Measurements from ENCODE around the gene C10orf95. TPM values are rescaled to one million over a fixed set of nuclear protein-coding genes. Genes with fewer than 3 reads are reported as not detected.
"Not testable (repeated sequence)": the region's sequence is repeated elsewhere in the genome, so short reads cannot be mapped to it uniquely, and the experiment has no call there.

Gene C10orf95, protein sequence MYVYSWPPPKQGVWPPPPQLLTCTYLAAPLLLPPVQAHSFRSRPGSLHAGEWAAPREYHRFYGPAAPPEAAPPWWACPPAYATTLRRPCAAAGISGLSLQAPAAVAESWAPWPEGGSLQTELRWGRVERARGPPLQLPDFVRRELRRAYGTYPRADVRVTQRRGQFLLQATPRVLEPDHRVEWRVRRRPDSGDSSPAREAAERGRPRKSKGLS
- total RNA-seq (not detected), polyA plus RNA-seq (ENCODE audit: insufficient read depth in 1 of 8, insufficient read length in 8 of 8, low replicate concordance in 1 of 8) (under 1 TPM in 7 of 8 donors, not detected in 1; 0.14 to 0.41 (median 0.27) TPM)
- long read RNA-seq, donor 1, result 0 reads
- long read RNA-seq, donor 2, result 0 reads
- long read RNA-seq, donor 3, result 0 reads
- long read RNA-seq, donor 4, result 0 reads
- long read RNA-seq, donor 5, result 0 reads
- long read RNA-seq, donor 6, result 0 reads
- long read RNA-seq, donor 7, result 0 reads
- long read RNA-seq, donor 8, result 0 reads
- long read RNA-seq, donor 9, result 0 reads
- long read RNA-seq, donor 10, result 0 reads
- long read RNA-seq, donor 11, result 0 reads

DNA sequence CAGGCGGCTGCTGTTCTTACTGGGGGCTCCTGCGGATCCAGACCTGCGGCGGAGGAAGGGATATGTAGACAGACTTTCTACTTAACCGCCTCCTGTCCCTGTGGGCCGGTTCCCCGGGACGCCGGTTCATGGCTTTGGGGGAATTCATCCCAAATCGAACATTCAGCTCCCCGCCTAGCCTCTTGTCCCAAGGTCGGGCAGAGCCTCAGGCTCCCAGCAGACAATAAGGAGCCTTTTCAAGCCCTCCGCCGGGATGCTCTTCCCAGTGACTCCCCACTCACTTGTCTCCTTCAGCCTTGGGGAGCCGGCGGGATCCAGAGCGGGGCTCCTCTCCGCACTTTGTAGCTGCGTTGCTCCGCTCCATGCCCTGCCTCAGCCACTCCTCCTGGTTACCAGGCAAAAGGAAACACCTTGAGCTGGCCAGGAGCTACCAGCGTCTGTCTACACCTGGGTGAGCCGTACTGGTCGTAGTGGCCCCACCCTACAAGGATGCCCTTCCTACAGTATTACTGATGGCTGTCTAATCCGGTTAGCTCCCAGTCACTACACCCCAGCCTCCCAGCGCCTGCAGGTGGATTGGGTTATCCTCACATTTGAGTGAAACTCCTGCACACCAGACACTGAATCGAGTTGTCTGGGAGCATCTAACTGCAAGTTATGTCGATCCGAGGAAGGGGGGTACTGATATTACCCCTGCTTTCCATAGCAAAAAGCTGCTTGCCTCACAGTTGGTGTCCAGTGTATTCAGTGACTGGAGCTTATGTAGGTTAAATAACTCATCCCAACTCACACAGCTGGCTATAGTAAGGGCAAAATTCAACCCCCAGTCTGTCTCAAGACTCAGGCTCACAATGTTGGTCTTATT lies at the start of gene C10orf95:
Gene C10orf95, minus strand, starts transcription at position 439 of the 865 bp plus-strand sequence. CDS start 450 bp downstream, outside the sequence.
- Histone ChIP-seq H3K4me1 (ENCODE audit: control insufficient read depth, insufficient read depth, low read length) (peaks cover 26% of the 10 kb centered on the region), H3K27ac (ENCODE audit: low read length) (peak within 1 kb of the TSS; percentile 7), H3K27me3 (ENCODE audit: control insufficient read depth, insufficient read depth, low read length) (no peaks in the 10 kb centered on the region), H3K9me3 (replicated peaks; ENCODE audit: control insufficient read depth, low read depth, low read length) (no peaks in the 10 kb centered on the region), H3K4me3 (ENCODE audit: low read length) (peak within 1 kb of the TSS; percentile 72), H3K36me3 (ENCODE audit: control insufficient read depth, insufficient read depth, low read length) (no peaks in the 10 kb centered on the region)
- 13% methylated on average over 17 of the region's 28 CpGs for WGBS (ENCODE audit: insufficient coverage)
- DNase-seq, result no peak

DNA sequence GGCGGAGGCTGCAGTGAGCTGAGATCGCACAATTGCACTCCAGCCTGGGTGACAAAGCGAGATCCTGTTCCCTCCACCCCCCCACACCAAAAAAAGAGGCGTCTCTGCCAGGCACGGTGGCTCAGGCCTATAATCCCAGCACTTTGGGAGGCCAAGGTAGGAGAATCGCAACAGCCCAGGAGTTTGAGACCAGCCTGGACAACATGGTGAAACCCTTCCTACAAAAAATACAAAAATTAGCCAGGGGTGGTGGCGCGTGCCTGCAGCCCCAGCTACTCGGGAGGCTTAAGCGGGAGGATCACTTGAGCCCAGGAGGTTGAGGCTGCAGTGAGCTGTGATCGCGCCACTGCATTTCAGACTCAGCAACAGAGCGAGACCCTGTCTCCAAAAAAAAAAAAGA lies 49.3 kb upstream of the C10orf95 start:
- 80% methylated on average over 2 of the region's 13 CpGs for WGBS (ENCODE audit: insufficient coverage)

DNA sequence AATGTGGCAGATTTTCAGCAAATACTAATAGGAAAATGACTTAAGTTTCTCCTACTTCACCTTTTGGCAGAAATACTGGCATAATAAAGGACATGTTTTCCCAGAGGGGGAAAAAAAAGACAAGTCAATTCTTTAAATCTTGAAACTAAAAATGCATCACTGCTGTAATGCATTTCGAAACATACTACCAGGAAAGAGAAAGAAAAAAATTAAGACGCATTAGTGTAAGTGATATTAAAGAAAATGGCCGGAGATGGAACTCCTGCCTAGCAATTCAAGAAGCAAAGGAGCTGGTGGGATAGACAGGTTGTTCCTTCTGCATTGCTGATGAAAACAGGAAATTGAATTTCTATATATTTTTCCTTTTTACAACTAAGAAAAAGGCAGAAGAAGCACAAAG lies 48.0 kb upstream of the C10orf95 start:
- no CpG with 5 or more reads among the region's 3 CpGs for WGBS (ENCODE audit: insufficient coverage)

More for the DNA sequence above, 49.3 kb upstream of the C10orf95 start:
- peaks cover 27% of the 10 kb centered on the region for H3K4me1 ChIP-seq (ENCODE audit: control insufficient read depth, insufficient read depth, low read length)
- not testable (repeated sequence) for H3K9me3 ChIP-seq (replicated peaks; ENCODE audit: control insufficient read depth, low read depth, low read length); H3K4me3 ChIP-seq (ENCODE audit: low read length); H3K27me3 ChIP-seq (ENCODE audit: control insufficient read depth, insufficient read depth, low read length); H3K27ac ChIP-seq (ENCODE audit: low read length); H3K36me3 ChIP-seq (ENCODE audit: control insufficient read depth, insufficient read depth, low read length); DNase-seq

DNA sequence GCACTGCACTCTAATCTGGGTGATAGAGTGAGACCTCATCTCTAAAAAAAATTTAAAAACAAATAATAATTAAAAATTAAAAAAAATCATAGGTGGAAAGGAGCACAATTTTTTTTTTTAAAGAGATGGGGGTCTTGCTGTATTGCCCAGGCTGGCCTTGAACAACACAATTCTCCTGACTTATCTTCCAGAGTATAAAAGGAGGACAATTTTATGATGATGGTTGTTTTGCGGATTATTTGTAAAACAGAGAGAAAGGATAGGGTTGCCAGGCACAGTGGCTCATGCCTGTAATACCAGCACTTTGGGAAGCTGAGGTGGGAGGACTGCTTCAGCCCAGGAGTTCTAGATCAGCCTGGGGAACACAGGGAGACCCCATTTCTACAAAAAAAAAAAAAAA lies 46.2 kb upstream of the C10orf95 start:
- no peak overlapping the region for H3K4me3 ChIP-seq (ENCODE audit: low read length)
- H3K4me1 ChIP-seq (ENCODE audit: control insufficient read depth, insufficient read depth, low read length), result peaks cover 8% of the 10 kb centered on the region
- H3K27me3 ChIP-seq (ENCODE audit: control insufficient read depth, insufficient read depth, low read length), result no peaks in the 10 kb centered on the region
- no peak overlapping the region for H3K27ac ChIP-seq (ENCODE audit: low read length)
- no peak for DNase-seq
- H3K36me3 ChIP-seq (ENCODE audit: control insufficient read depth, insufficient read depth, low read length), result peaks cover 5% of the 10 kb centered on the region
- no CpG with 5 or more reads among the region's 1 CpG for WGBS (ENCODE audit: insufficient coverage)
- no peaks in the 10 kb centered on the region for H3K9me3 ChIP-seq (replicated peaks; ENCODE audit: control insufficient read depth, low read depth, low read length)

More for the DNA sequence above, 48.0 kb upstream of the C10orf95 start:
- Histone ChIP-seq H3K4me1 (ENCODE audit: control insufficient read depth, insufficient read depth, low read length) (peaks cover 13% of the 10 kb centered on the region), H3K36me3 (ENCODE audit: control insufficient read depth, insufficient read depth, low read length) (peaks cover 4% of the 10 kb centered on the region), H3K9me3 (replicated peaks; ENCODE audit: control insufficient read depth, low read depth, low read length) (no peaks in the 10 kb centered on the region), H3K27me3 (ENCODE audit: control insufficient read depth, insufficient read depth, low read length) (no peaks in the 10 kb centered on the region), H3K4me3 (ENCODE audit: low read length) (no peak overlapping the region), H3K27ac (ENCODE audit: low read length) (no peak overlapping the region)
- no peak for DNase-seq

DNA sequence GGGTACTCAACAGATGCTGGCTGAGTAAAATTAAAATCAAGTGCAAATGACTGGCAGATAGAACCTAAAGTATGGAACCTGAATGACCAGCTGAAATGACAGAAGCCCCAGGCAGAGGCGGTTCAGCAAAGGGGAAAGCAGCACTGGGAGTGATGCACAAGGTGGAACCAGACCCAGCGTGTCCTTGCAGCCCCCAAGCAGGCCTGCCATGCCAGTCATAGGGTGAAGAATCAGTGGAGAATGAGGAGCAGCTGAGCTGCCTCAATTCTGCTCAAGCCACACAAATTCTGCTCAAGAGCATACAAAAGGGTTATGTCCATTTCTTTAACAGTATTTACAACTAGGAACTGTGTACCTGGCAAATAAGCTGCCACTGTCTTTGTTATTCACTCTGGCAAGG lies 42.4 kb upstream of the C10orf95 start:
- Histone ChIP-seq H3K4me1 (ENCODE audit: control insufficient read depth, insufficient read depth, low read length) (no peaks in the 10 kb centered on the region), H3K27ac (ENCODE audit: low read length) (no peak overlapping the region), H3K4me3 (ENCODE audit: low read length) (no peak overlapping the region), H3K9me3 (replicated peaks; ENCODE audit: control insufficient read depth, low read depth, low read length) (no peaks in the 10 kb centered on the region), H3K27me3 (ENCODE audit: control insufficient read depth, insufficient read depth, low read length) (no peaks in the 10 kb centered on the region), H3K36me3 (ENCODE audit: control insufficient read depth, insufficient read depth, low read length) (peaks cover 19% of the 10 kb centered on the region)
- DNase-seq, result no peak
- WGBS (ENCODE audit: insufficient coverage), result 96% methylated on average over 2 of the region's 2 CpGs

DNA sequence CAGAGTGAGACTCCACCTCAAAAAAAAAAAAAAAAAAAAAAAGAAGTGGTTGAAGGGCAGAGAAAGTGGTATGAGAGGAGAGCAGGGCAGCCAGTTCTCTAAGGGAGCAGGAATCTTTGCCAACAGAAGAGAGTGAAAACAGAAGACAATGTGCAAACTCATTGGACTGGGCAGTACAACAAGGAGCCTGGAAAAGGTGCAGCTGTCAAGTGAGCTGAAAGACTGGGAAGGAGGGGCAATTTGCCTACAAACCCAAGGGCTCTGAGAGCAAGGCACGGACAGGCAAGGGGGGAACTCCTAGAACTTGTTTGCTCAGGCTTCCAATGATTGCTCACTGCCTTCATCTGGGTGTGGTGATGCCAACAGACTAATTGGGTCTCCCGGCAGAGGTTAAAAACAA lies 41.6 kb upstream of the C10orf95 start:
- no peak for DNase-seq
- WGBS (ENCODE audit: insufficient coverage), result 57% methylated on average over 2 of the region's 2 CpGs
- no peaks in the 10 kb centered on the region for H3K27me3 ChIP-seq (ENCODE audit: control insufficient read depth, insufficient read depth, low read length)
- no peaks in the 10 kb centered on the region for H3K4me1 ChIP-seq (ENCODE audit: control insufficient read depth, insufficient read depth, low read length)
- no peak overlapping the region for H3K4me3 ChIP-seq (ENCODE audit: low read length)
- H3K36me3 ChIP-seq (ENCODE audit: control insufficient read depth, insufficient read depth, low read length), result peaks cover 27% of the 10 kb centered on the region
- H3K27ac ChIP-seq (ENCODE audit: low read length), result no peak overlapping the region
- no peaks in the 10 kb centered on the region for H3K9me3 ChIP-seq (replicated peaks; ENCODE audit: control insufficient read depth, low read depth, low read length)

DNA sequence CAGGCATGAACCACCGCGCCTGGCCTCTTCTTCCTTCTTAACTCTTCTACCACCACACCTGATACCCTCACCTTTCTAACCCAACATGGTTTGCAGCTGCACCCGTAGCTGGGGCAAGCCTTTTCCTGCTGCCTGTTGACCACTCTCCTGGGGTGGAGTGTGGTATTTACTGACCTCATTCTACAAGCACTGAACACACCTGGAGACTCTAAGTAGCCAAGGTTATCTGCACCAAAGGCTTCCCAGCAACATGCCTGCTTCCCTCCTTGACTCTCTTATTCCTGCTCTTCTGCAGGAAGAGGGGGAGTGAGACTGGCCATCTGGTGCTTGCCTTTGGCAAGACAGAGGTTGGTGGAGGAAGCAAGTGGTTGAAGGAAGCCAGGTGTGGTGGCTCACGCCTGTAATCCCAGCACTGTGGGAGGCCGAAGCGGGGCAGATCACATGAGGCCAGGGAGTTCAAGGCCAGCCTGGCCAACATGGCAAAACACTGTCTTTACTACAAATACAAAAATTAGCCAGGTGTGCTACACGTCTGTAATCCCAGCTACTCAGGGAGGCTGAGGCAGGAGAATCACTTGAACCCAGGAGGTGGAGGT lies 41.1 kb upstream of the C10orf95 start:
- no peak for DNase-seq
- H3K4me1 ChIP-seq (ENCODE audit: control insufficient read depth, insufficient read depth, low read length), result no peaks in the 10 kb centered on the region
- WGBS (ENCODE audit: insufficient coverage), result 100% methylated on average over 2 of the region's 7 CpGs
- no peaks in the 10 kb centered on the region for H3K27me3 ChIP-seq (ENCODE audit: control insufficient read depth, insufficient read depth, low read length)
- H3K27ac ChIP-seq (ENCODE audit: low read length), result no peak overlapping the region
- peaks cover 32% of the 10 kb centered on the region for H3K36me3 ChIP-seq (ENCODE audit: control insufficient read depth, insufficient read depth, low read length)
- no peaks in the 10 kb centered on the region for H3K9me3 ChIP-seq (replicated peaks; ENCODE audit: control insufficient read depth, low read depth, low read length)
- H3K4me3 ChIP-seq (ENCODE audit: low read length), result no peak overlapping the region

DNA sequence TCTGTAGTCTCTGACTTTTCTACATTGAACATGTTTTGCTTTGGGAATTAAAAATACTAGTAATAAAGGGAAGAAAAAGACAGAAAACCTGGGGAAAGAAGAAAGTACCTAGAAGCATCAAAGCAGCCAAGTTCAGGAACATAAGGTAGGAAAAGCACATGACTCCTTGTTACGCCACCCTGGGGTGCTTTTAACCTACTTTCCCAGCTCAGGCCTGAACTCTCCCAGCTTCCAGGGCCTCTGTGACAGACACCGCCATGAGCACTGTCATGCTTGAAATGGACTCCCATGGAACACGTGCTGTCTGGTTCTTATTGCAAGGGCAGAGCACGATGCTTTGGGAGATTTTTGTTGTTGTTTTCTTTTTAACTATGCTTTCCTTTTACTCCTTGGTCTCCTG lies 39.8 kb upstream of the C10orf95 start:
- Histone ChIP-seq H3K36me3 (ENCODE audit: control insufficient read depth, insufficient read depth, low read length) (peaks cover 44% of the 10 kb centered on the region), H3K4me1 (ENCODE audit: control insufficient read depth, insufficient read depth, low read length) (peaks cover 1% of the 10 kb centered on the region), H3K4me3 (ENCODE audit: low read length) (no peak overlapping the region), H3K9me3 (replicated peaks; ENCODE audit: control insufficient read depth, low read depth, low read length) (no peaks in the 10 kb centered on the region), H3K27ac (ENCODE audit: low read length) (no peak overlapping the region), H3K27me3 (ENCODE audit: control insufficient read depth, insufficient read depth, low read length) (no peaks in the 10 kb centered on the region)
- WGBS (ENCODE audit: insufficient coverage), result 100% methylated on average over 1 of the region's 4 CpGs
- no peak for DNase-seq

DNA sequence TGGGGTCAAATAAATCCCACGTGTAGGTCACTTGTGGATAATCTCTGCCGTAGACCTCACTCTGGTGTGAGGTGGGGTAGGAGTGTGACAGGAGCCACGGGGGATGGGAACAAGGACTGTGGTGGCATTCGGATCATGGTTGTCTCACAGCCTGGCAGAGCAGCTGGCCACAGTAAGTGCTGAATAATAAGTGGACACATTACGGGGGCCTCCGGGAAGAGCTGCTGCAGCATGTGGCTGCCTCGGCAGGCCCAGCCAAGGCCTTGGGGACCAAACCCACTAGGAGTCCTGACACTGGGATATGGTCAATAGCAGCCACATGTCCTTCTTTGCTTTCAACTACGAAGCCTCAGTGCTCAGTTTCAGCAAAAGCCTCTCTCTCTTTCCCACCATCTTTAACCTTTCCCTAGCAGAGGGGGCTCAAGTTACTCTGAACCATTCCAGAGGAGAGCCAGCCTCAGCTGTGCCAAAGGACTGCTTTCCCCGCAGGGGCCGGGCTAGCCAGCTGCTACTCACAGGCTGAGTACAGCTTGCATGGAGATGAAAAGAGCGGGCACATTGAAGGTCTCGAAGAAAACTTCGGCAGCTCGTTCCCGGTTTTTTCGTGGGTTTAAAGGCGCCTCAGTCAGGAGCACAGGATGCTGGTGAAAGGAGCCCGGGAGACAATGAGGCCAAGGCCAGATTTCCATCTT lies 33.9 kb upstream of the C10orf95 start:
- H3K27ac ChIP-seq (ENCODE audit: low read length), result peak overlapping the region; percentile 79
- H3K4me1 ChIP-seq (ENCODE audit: control insufficient read depth, insufficient read depth, low read length), result peaks cover 22% of the 10 kb centered on the region
- 84% methylated on average over 18 of the region's 18 CpGs for WGBS (ENCODE audit: insufficient coverage)
- no peaks in the 10 kb centered on the region for H3K27me3 ChIP-seq (ENCODE audit: control insufficient read depth, insufficient read depth, low read length)
- DNase-seq, result peak; percentile 73
- no peaks in the 10 kb centered on the region for H3K9me3 ChIP-seq (replicated peaks; ENCODE audit: control insufficient read depth, low read depth, low read length)
- H3K36me3 ChIP-seq (ENCODE audit: control insufficient read depth, insufficient read depth, low read length), result peaks cover 90% of the 10 kb centered on the region
- H3K4me3 ChIP-seq (ENCODE audit: low read length), result no peak overlapping the region

All from muscle of leg (tissue), 16 donors.